Cardiac septum (tissue), 1 donor: ENCODE data around the gene TBC1D3B. TPM values are rescaled to one million over a fixed set of nuclear protein-coding genes. Genes with fewer than 3 reads are reported as not detected.

Experiments
- total RNA-seq: library from RNA; stranded (reverse); fragmentation: NEBNext Ultra II Directional; extraction: Animal tissue kit (Norgen Biotek cat#: 25700); gene quantifications from one replicate; pipeline ENCODE4 v1.2.1, GENCODE V29; 2021
- donor health status: DM: no; HTN: no; CAD: no.

TBC1D3B gene
- total RNA-seq, 1 donor from 2014 or later: 3.3 TPM

Other genes starting within 250 kb of the TBC1D3B start
- not detected for gene RDM1, start 245.9 kb downstream of the TBC1D3B start, total RNA-seq
- not detected for gene LYZL6, start 232.9 kb downstream of the TBC1D3B start, total RNA-seq
- not detected for gene CCL16, start 195.1 kb downstream of the TBC1D3B start, total RNA-seq
- gene CCL14, start 189.9 kb downstream of the TBC1D3B start, total RNA-seq: 6.7 TPM
- not detected for gene CCL15, start 175.1 kb downstream of the TBC1D3B start, total RNA-seq
- gene CCL23, start 158.7 kb downstream of the TBC1D3B start, total RNA-seq: not detected
- gene CCL18, start 112.4 kb downstream of the TBC1D3B start, total RNA-seq: 2.3 TPM
- 0.86 TPM for gene CCL3, start 86.5 kb downstream of the TBC1D3B start, total RNA-seq
- gene CCL4, start 72.8 kb downstream of the TBC1D3B start, total RNA-seq: 0.81 TPM
- gene CCL3L1, start 20.1 kb upstream of the TBC1D3B start, total RNA-seq: not detected
- gene CCL4L2, start 34.4 kb upstream of the TBC1D3B start, total RNA-seq: not detected
- gene TBC1D3I, start 87.9 kb upstream of the TBC1D3B start, total RNA-seq: 0.38 TPM
- gene TBC1D3G, start 147.2 kb upstream of the TBC1D3B start, total RNA-seq: not detected
- not detected for gene TBC1D3H, start 211.8 kb upstream of the TBC1D3B start, total RNA-seq